Stomach (tissue), 9 donors: ENCODE measurements around the gene CREBBP. TPM values are rescaled to one million over a fixed set of nuclear protein-coding genes. Genes with fewer than 3 reads are reported as not detected.

Experiments used
- DNase-seq, 2 donors: peaks; one replicate each; pipeline versions ENCODE4 v3.0.0 to v3.0.0-alpha.2; 2013 to 2019
- H3K27ac ChIP-seq, 5 donors: fragments of 200-600 bp in 4 of 5; sonication (generic) in 4 of 5; one replicate each; pipeline ENCODE4 v1.5.1; 2013 to 2019; ENCODE audit warnings: mild to moderate bottlenecking in 1 of 5, moderate library complexity in 1 of 5
- H3K27me3 ChIP-seq, 3 donors: fragments of 200-600 bp; sonication (generic); one replicate each; pipeline ENCODE4 v1.5.1; 2017 to 2019; ENCODE audit warnings: mixed run types in 1 of 3
- H3K36me3 ChIP-seq, 4 donors: fragments of 200-600 bp; sonication (generic); 1 replicate in 3 of 4; 2 replicates in 1 of 4; pipeline ENCODE4 v1.5.1; 2016 to 2019
- H3K4me1 ChIP-seq, 4 donors: fragments of 200-600 bp; sonication (generic); one replicate each; pipeline ENCODE4 v1.5.1; 2016 to 2019
- H3K4me3 ChIP-seq, 4 donors: fragments of 200-600 bp; sonication (generic) in 3 of 4; one replicate each; pipeline ENCODE4 v1.5.1; 2016 to 2019; ENCODE audit warnings: mild to moderate bottlenecking in 1 of 4
- H3K9me3 ChIP-seq, 4 donors: fragments of 200-600 bp; sonication (generic); one replicate each; pipeline ENCODE4 v1.5.1; 2016 to 2019
- EP300 ChIP-seq: sonication (generic); formaldehyde crosslinking; IDR thresholded peaks from one replicate; pipeline ENCODE4 v1.6.1; 2017; ENCODE audit warnings: antibody characterized with exemption
- POLR2A ChIP-seq, 4 donors: fragments of 450-650 bp; IDR thresholded peaks; one replicate each; pipeline ENCODE4 v1.6.1; 2016; ENCODE audit warnings: antibody characterized with exemption in 4 of 4, control low read depth in 2 of 4, mild to moderate bottlenecking in 1 of 4, moderate library complexity in 1 of 4
- POLR2AphosphoS5 ChIP-seq, 3 donors: sonication (generic); formaldehyde crosslinking; IDR thresholded peaks; one replicate each; pipeline ENCODE4 v1.6.1; 2016; ENCODE audit warnings: antibody characterized with exemption in 3 of 3
- WGBS, 5 donors: extraction: QIAGEN DNeasy Blood & Tissue Kit in 3 of 5; methylation state at CpG; one replicate each; pipeline versions ENCODE4 v1.1.5 to v1.1.7; 2013 to 2018; 5-methylcytosine and 5-hydroxymethylcytosine counted together
- intact Hi-C: fragments of 100-400 bp; cut with DNase I; formaldehyde crosslinking; loops from one replicate; pipeline ENCODE4 v1.15.1; 2023; ENCODE audit warnings: low total_unique reads
- polyA plus RNA-seq, 3 donors: library from polyadenylated mRNA; stranded (reverse); fragments of 200-250 nt; gene quantifications; one replicate each; pipeline ENCODE4 v1.2.3, GENCODE V29; 2013
- total RNA-seq, 5 donors: library from RNA; depleted of rRNA; stranded (reverse); fragments of >200 nt; gene quantifications; one replicate each; pipeline versions ENCODE4 v1.1.0 to v1.2.3, GENCODE V29; 2014 to 2016
- TF ChIP-seq, protein P1 (sequence below), 7 experiments: fragments of 450-650 bp in 4 of 7; fragments of 200-600 bp in 3 of 7; sonication (generic) in 3 of 7; IDR thresholded peaks; one replicate each; pipeline ENCODE4 v1.5.1; 2016 to 2019; ENCODE audit warnings: antibody characterized with exemption in 7 of 7, control low read depth in 2 of 7, mild to moderate bottlenecking in 1 of 7
- donor health status: healthy with polysubstance abuse.
- donor health status: Bipolar disorder and iron deficiency.
- donor health status: healthy.

Gene CREBBP
- total and polyA plus RNA-seq, 8 donors = 6.7 to 116 (median 75.9) TPM

DNA sequence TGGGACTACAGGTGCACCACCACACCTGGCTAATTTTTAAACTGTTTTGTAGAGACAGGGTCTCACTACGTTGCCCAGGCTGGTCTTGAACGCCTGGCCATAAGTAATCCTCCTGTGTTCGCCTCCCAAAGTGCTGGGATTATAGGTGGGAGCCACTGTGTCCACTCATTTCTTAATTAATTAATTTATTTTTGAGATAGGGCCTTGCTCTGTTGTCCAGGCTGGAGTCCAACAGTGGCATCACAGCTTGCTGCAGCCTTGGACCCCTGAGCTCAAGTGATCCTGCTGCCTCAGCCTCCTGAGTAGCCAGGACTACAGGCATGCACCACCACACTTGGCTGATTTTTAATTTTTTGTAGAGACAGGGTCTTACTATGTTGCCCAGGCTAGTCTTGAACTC lies 116.1 kb downstream of the CREBBP start:
- H3K27ac ChIP-seq = no peak overlapping the region
- H3K36me3 ChIP-seq = peaks cover 67 to 98% (median 94%) of the 10 kb centered on the region in 4 donors
- WGBS, 5 donors = 91 to 99% (median 96%) methylated on average over 3 of the region's 3 CpGs
- DNase-seq = no peak
- H3K4me1 ChIP-seq = peaks cover 0 to 15% (median 4%) of the 10 kb centered on the region in 4 donors
- intact Hi-C loops = no loop called here
- H3K4me3 ChIP-seq = no peak overlapping the region
- no peaks in the 10 kb centered on the region for H3K27me3 ChIP-seq
- TF ChIP-seq, protein P1, sequence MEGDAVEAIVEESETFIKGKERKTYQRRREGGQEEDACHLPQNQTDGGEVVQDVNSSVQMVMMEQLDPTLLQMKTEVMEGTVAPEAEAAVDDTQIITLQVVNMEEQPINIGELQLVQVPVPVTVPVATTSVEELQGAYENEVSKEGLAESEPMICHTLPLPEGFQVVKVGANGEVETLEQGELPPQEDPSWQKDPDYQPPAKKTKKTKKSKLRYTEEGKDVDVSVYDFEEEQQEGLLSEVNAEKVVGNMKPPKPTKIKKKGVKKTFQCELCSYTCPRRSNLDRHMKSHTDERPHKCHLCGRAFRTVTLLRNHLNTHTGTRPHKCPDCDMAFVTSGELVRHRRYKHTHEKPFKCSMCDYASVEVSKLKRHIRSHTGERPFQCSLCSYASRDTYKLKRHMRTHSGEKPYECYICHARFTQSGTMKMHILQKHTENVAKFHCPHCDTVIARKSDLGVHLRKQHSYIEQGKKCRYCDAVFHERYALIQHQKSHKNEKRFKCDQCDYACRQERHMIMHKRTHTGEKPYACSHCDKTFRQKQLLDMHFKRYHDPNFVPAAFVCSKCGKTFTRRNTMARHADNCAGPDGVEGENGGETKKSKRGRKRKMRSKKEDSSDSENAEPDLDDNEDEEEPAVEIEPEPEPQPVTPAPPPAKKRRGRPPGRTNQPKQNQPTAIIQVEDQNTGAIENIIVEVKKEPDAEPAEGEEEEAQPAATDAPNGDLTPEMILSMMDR (IDR thresholded peaks at IDR 0.05) = no peak
- TF ChIP-seq EP300 = no peak
- TF ChIP-seq POLR2A (IDR thresholded peaks at IDR 0.05) = no peak
- no peak for TF ChIP-seq POLR2AphosphoS5 (IDR thresholded peaks at IDR 0.05)
- no peaks in the 10 kb centered on the region for H3K9me3 ChIP-seq

DNA sequence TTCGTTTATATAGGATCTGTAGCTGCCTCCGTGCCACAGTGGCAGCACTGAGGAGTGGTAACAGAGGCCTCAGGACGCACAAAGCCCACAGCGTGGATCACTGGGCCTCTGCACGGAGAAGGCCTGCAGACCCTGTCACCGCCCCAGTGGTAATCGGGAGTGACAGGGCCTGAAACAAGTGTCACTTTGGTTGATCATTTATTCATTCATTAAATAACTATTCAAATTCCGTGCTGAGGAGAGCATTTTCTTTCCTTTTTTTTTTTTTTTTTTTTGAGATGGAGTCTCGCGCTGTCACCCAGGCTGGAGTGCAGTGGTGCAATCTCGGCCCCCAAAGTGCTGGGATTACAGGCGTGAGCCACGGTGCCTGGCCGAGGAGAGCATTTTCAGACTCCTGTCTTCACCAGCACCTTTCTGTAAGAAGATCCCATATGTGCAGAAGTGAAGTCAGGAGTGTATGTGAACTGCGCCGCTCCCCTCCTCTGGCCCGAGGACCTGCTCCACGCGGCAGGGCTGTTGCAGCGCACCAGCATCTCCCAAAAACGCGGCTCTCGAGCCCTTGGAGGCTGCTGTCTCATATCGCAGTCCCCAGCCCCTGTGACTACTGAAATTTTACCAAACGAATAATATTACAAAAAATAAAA lies 118.3 kb downstream of the CREBBP start:
- Histone ChIP-seq H3K36me3 (peaks cover 54 to 98% (median 93%) of the 10 kb centered on the region in 4 donors), H3K9me3 (no peaks in the 10 kb centered on the region), H3K27ac (no peak overlapping the region), H3K4me3 (no peak overlapping the region), H3K27me3 (no peaks in the 10 kb centered on the region), H3K4me1 (peaks cover 0 to 21% (median 6%) of the 10 kb centered on the region in 4 donors)
- intact Hi-C loops = no loop called here
- WGBS, 5 donors = 88 to 93% (median 90%) methylated on average over 25 of the region's 25 CpGs
- DNase-seq = no peak
- no peak for TF ChIP-seq POLR2A (IDR thresholded peaks at IDR 0.05)
- TF ChIP-seq EP300 = no peak
- TF ChIP-seq, protein P1 (IDR thresholded peaks at IDR 0.05) = no peak
- TF ChIP-seq POLR2AphosphoS5 (IDR thresholded peaks at IDR 0.05) = no peak

DNA sequence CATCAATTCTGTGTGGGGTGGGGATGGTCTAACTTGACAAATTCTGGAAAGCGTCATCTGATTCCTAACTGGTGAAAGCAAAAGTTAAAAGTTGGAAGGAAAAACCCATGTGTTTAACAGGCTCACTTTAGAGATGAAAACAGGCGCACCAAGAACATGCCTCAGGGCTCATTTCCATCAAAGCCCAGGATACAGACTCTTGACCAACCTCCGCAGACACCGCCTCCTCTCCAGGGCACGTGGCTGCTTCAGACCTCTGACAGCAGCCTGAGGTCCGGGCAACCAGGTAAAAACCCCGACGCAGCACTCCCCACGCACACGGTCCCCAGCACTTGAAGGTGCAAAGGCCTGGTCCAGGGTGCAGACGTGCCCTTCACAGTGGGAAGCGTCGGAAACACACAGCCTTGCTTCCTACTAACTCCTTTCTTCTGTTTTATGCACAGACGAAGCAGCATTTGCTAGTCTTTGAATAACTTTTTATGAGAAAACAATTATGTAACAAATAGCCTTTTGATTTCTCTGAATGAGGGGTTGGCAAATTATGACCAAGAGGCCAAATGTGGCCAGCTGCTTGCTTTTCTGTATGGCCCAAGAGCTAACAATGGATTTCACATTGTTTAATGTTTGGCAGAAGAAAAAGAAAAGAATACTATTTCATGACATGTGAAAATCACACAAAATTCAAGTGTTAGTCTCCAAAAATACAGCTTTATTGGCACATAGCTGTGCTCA lies 119.0 kb downstream of the CREBBP start:
- intact Hi-C loops = no loop called here
- Histone ChIP-seq H3K36me3 (peaks cover 54 to 98% (median 93%) of the 10 kb centered on the region in 4 donors), H3K4me3 (no peak overlapping the region), H3K9me3 (no peaks in the 10 kb centered on the region), H3K4me1 (peaks cover 0 to 21% (median 6%) of the 10 kb centered on the region in 4 donors), H3K27ac (no peak overlapping the region), H3K27me3 (no peaks in the 10 kb centered on the region)
- TF ChIP-seq POLR2AphosphoS5 (IDR thresholded peaks at IDR 0.05) (no peak), EP300 (no peak), POLR2A (IDR thresholded peaks at IDR 0.05) (no peak)
- TF ChIP-seq, protein P1 (IDR thresholded peaks at IDR 0.05) = no peak
- no peak for DNase-seq
- 81 to 90% (median 86%) methylated on average over 14 of the region's 14 CpGs for WGBS, 5 donors

DNA sequence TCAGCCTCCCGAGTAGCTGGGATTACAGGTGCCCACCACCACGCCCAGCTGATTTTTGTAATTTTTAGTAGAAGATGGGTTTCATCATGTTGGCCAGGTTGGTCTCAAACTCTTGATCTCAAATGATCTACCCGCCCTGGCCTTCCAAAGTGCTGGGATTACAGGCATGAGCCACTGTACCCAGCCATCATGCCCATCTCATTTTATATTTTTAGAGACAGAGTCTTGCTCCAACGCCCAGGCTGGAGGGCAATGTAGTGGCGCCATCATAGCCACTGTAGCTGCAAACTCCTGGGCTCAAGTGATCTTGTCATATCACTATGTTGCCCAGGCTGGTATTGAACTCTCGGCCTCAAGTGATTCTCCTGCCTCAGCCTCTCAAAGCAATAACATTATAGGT lies 120.0 kb downstream of the CREBBP start:
- Histone ChIP-seq H3K27ac (no peak overlapping the region), H3K4me3 (no peak overlapping the region), H3K4me1 (peaks cover 0 to 21% (median 6%) of the 10 kb centered on the region in 4 donors), H3K36me3 (peaks cover 48 to 98% (median 93%) of the 10 kb centered on the region in 4 donors), H3K27me3 (no peaks in the 10 kb centered on the region), H3K9me3 (no peaks in the 10 kb centered on the region)
- TF ChIP-seq EP300 = no peak
- TF ChIP-seq POLR2A (IDR thresholded peaks at IDR 0.05) = no peak
- TF ChIP-seq, protein P1 (IDR thresholded peaks at IDR 0.05) = no peak
- no peak for TF ChIP-seq POLR2AphosphoS5 (IDR thresholded peaks at IDR 0.05)
- DNase-seq = no peak
- WGBS, 5 donors = 93 to 96% (median 94%) methylated on average over 4 to 6 of the region's 6 CpGs
- intact Hi-C loops = no loop called here
